ENCODE data around the gene COMTD1.

The COMTD1 gene

GRCh38 chr10:75207857-75208144 lies 28.0 kb downstream of the COMTD1 start:
- Histone ChIP-seq H3K4me3 (ENCODE audit: low read depth, low read length) (no peak overlapping the region), H3K9me3 (ENCODE audit: control insufficient read depth, insufficient read depth, low read depth, low read length) (no peaks in the 10 kb centered on the region), H3K27ac (ENCODE audit: extremely low read depth, low read depth, low read length) (no peak overlapping the region), H3K36me3 (ENCODE audit: control insufficient read depth in 2 of 2, insufficient read depth in 1 of 2, low read length in 2 of 2) (peaks cover 6 to 11% of the 10 kb centered on the region in 2 experiments; a peak in 2 of 3 replicates), H3K4me1 (ENCODE audit: control insufficient read depth, insufficient read depth, low read length) (peaks cover 2% of the 10 kb centered on the region; the same call in 1 of the 2 replicates)
- POLR2A ChIA-PET: no interaction called here
- CTCF ChIA-PET: interaction anchor here (1.1 kb wide), 1 partner anchor 23 kb away, joined by 4 read pairs; no protein-coding TSS in a partner anchor
- no peak for TF ChIP-seq ZNF302 (tag by site-specific recombination; IDR thresholded peaks at IDR 0.05; ENCODE audit: low read depth)
- TF ChIP-seq ZNF670 (tag by site-specific recombination; IDR thresholded peaks at IDR 0.05; ENCODE audit: low read depth): no peak
- no peak for TF ChIP-seq REST (tag by site-specific recombination; IDR thresholded peaks at IDR 0.05)
- no peak for TF ChIP-seq ZNF580 (tag by site-specific recombination; IDR thresholded peaks at IDR 0.05)
- no peak for TF ChIP-seq KLF9 (tag by site-specific recombination; IDR thresholded peaks at IDR 0.05; ENCODE audit: low read depth)
- TF ChIP-seq ZBTB17 (tag by site-specific recombination; IDR thresholded peaks at IDR 0.05): no peak
- TF ChIP-seq ZNF704 (tag by site-specific recombination; IDR thresholded peaks at IDR 0.05): no peak
- TF ChIP-seq ZNF341 (tag by site-specific recombination; IDR thresholded peaks at IDR 0.05; ENCODE audit: low read depth): no peak
- no peak for TF ChIP-seq KLF10 (tag by site-specific recombination; IDR thresholded peaks at IDR 0.05)
- TF ChIP-seq ZNF768 (tag by site-specific recombination; IDR thresholded peaks at IDR 0.05): no peak
- TF ChIP-seq ZNF610 (tag by site-specific recombination; IDR thresholded peaks at IDR 0.05; ENCODE audit: borderline replicate concordance): no peak
- no peak for TF ChIP-seq ZNF473 (tag by site-specific recombination; IDR thresholded peaks at IDR 0.05)
- TF ChIP-seq ZNF423 (tag by site-specific recombination; IDR thresholded peaks at IDR 0.05): no peak
- TF ChIP-seq BCL6B (tag by site-specific recombination; IDR thresholded peaks at IDR 0.05): no peak
- TF ChIP-seq ZSCAN4 (tag by site-specific recombination; IDR thresholded peaks at IDR 0.05): no peak
- TF ChIP-seq ZNF266 (tag by site-specific recombination; IDR thresholded peaks at IDR 0.05; ENCODE audit: low read depth): no peak
- no peak for TF ChIP-seq ZNF692 (tag by site-specific recombination; IDR thresholded peaks at IDR 0.05)
- no peak for TF ChIP-seq ZNF23 (tag by site-specific recombination; IDR thresholded peaks at IDR 0.05; ENCODE audit: borderline replicate concordance)
- TF ChIP-seq ZNF404 (tag by site-specific recombination; IDR thresholded peaks at IDR 0.05): no peak

Measured in HEK293 (cell line).